Erythroblast (primary cell): ENCODE data around the gene C3orf22.

Source experiments
- GATA1 ChIP-seq: IDR thresholded peaks from 2 replicates; pipeline ENCODE4 v1.6.1; 2011; ENCODE audit warnings: low read depth, mild to moderate bottlenecking, control low read depth, low read length, moderate library complexity
- POLR2A ChIP-seq: IDR thresholded peaks from 2 replicates; pipeline ENCODE4 v1.6.1; 2011; ENCODE audit warnings: mild to moderate bottlenecking, low read length

DNA sequence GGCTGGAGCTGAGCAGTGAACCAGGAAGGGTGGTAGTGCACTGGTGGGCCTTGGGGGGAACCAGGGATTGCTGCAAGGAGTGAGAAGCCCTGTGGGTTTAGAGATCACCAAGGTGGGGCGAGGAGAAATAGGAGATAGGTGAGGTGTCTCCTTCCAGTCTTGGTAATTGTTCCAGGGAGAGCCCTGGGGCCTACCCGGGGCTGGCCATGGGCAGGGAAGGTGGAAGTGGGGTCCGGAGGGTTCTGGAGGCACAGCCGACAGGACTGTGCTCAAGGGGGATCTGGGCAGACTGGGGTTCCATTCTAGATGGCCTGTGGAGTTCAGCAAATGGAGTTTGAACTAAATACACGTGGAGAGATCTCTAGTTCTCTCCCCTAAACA, 30.3 kb downstream of the C3orf22 start:
- TF ChIP-seq POLR2A: no peak
- TF ChIP-seq GATA1: no peak
